ENCODE measurements around the gene SHPK. TPM values are rescaled to one million over a fixed set of nuclear protein-coding genes. Genes with fewer than 3 reads are reported as not detected.

SHPK gene
- polyA plus RNA-seq, 2 of the 4 experiments (the other 2 are of a cell fraction), result 10.7 to 11.2 TPM

GRCh38 chr17:3610523-3610922 lies 25.5 kb downstream of the SHPK start:
- CTCF ChIA-PET, result interaction anchor here (0.6 to 2.2 kb wide), 5 partner anchors 8 to 562 kb away, joined by 3 to 8 read pairs (median 4); no protein-coding TSS in a partner anchor
- DNase-seq (ENCODE audit: low read depth in 1 of 2, low spot score in 1 of 2), result no peak
- no peak for ATAC-seq
- no peak overlapping the region for H3K4me3 ChIP-seq
- H3K4me1 ChIP-seq, result no peaks in the 10 kb centered on the region
- H3K9me3 ChIP-seq, result no peaks in the 10 kb centered on the region
- POLR2A ChIA-PET, result no interaction called here
- FAIRE-seq, result no peak
- H3K4me2 ChIP-seq, result no peak overlapping the region
- WGBS (ENCODE audit: missing lambda C conversion rate), result 92% methylated on average over 12 of the region's 14 CpGs
- H3K27ac ChIP-seq, result no peak overlapping the region
- no peak for TF ChIP-seq JUNB (IDR thresholded peaks at IDR 0.05)
- TF ChIP-seq KDM1A (IDR thresholded peaks at IDR 0.05; ENCODE audit: low read depth), result no peak
- no peak for TF ChIP-seq CBX8 (IDR thresholded peaks at IDR 0.05)
- no peak for TF ChIP-seq HOXB5 (CRISPR knock-in tag; IDR thresholded peaks at IDR 0.05)
- no peak for TF ChIP-seq JUN (IDR thresholded peaks at IDR 0.05)
- TF ChIP-seq NR3C1 (IDR thresholded peaks at IDR 0.05), result no peak
- TF ChIP-seq FOXS1 (CRISPR knock-in tag; IDR thresholded peaks at IDR 0.05), result no peak
- TF ChIP-seq, protein P1, sequence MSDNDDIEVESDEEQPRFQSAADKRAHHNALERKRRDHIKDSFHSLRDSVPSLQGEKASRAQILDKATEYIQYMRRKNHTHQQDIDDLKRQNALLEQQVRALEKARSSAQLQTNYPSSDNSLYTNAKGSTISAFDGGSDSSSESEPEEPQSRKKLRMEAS (IDR thresholded peaks at IDR 0.05), result no peak
- TF ChIP-seq FOSL2 (IDR thresholded peaks at IDR 0.05), result no peak
- TF ChIP-seq FOSL2 (CRISPR knock-in tag; IDR thresholded peaks at IDR 0.05), result no peak
- TF ChIP-seq ATOH8 (CRISPR knock-in tag; IDR thresholded peaks at IDR 0.05; ENCODE audit: low read depth), result no peak
- TF ChIP-seq SREBF2 (IDR thresholded peaks at IDR 0.05), result no peak
- TF ChIP-seq MAZ (IDR thresholded peaks at IDR 0.05; ENCODE audit: borderline replicate concordance, low read depth, low read length), result no peak

DNA sequence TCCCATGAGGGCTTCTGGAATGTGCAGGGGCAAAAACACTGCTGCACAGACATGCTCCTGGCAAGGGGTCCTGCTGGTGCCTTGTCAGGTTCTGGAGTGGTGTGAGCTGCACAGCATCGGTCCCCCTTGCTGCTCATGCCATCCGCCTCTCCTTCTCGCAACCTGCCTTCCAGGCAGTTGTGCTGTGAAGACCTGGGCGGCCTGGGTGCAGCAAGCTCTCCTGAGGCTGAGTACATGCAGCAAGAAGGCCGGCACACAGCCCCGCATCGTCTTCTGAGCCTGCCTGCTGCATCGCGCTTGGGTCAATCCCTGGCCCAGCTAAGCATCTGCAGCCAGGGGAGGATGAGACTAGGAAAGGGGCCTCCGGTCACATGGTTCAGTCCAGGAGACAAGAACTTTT lies 26.4 kb downstream of the SHPK start:
- POLR2A ChIA-PET, result no interaction called here
- H3K4me1 ChIP-seq, result no peaks in the 10 kb centered on the region
- ATAC-seq (no peak; a peak in 2 of 6 replicates), FAIRE-seq (no peak), DNase-seq (ENCODE audit: low read depth in 1 of 2, low spot score in 1 of 2) (no peak)
- no peaks in the 10 kb centered on the region for H3K9me3 ChIP-seq
- CTCF ChIA-PET, result interaction anchor here (1.0 to 1.7 kb wide), 4 partner anchors 14 to 561 kb away, joined by 3 to 4 read pairs (median 4); no protein-coding TSS in a partner anchor
- no peak overlapping the region for H3K27ac ChIP-seq
- H3K4me2 ChIP-seq, result no peak overlapping the region
- no peak overlapping the region for H3K4me3 ChIP-seq
- WGBS (ENCODE audit: missing lambda C conversion rate), result 89% methylated on average over 10 of the region's 10 CpGs
- TF ChIP-seq CEBPB (IDR thresholded peaks at IDR 0.05) (no peak), JUN (IDR thresholded peaks at IDR 0.05) (no peak), HOXB13 (CRISPR knock-in tag; IDR thresholded peaks at IDR 0.05; ENCODE audit: low read depth) (no peak), NR3C1 (IDR thresholded peaks at IDR 0.05) (no peak), BHLHE40 (IDR thresholded peaks at IDR 0.05; ENCODE audit: low read depth, low read length) (no peak), MAZ (IDR thresholded peaks at IDR 0.05; ENCODE audit: borderline replicate concordance, low read depth, low read length) (no peak), FOSB (CRISPR knock-in tag; IDR thresholded peaks at IDR 0.05) (no peak), ZFP36 (IDR thresholded peaks at IDR 0.05; ENCODE audit: borderline replicate concordance, partially characterized antibody) (no peak), CHD4 (IDR thresholded peaks at IDR 0.05; ENCODE audit: borderline replicate concordance) (no peak), TP53 (CRISPR knock-in tag; IDR thresholded peaks at IDR 0.05) (no peak), HES2 (IDR thresholded peaks at IDR 0.05) (no peak), CBX2 (IDR thresholded peaks at IDR 0.05; ENCODE audit: borderline replicate concordance, low read depth) (no peak), NFE2L2 (conservative IDR thresholded peaks at IDR 0.05; ENCODE audit: low read length) (no peak), PHF8 (IDR thresholded peaks at IDR 0.05; ENCODE audit: borderline replicate concordance, low read depth) (no peak)
- TF ChIP-seq, protein P2, sequence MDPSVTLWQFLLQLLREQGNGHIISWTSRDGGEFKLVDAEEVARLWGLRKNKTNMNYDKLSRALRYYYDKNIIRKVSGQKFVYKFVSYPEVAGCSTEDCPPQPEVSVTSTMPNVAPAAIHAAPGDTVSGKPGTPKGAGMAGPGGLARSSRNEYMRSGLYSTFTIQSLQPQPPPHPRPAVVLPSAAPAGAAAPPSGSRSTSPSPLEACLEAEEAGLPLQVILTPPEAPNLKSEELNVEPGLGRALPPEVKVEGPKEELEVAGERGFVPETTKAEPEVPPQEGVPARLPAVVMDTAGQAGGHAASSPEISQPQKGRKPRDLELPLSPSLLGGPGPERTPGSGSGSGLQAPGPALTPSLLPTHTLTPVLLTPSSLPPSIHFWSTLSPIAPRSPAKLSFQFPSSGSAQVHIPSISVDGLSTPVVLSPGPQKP (IDR thresholded peaks at IDR 0.05; ENCODE audit: low read depth, low read length), result no peak

Measured in A549 (cell line).